ENCODE data around the gene ILDR1.

The ILDR1 gene

DNA sequence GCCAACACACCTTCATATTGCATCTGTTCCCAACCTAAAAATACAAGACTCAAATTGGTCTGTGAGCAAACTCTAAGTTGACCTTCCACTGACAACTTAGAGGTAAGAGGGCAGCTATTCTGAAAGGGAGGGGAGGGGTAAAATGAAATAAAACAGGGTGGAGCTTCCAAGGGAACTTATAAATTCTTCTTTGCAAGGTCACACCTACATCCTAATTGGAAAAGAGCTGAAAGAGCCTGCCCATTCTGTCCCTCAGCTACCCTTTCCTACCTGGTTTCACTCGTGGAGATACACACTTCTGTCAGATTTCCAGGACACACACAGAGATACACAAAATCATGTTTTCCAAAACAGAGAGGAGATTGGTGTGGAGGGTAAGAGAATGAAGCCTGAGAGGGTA is 1.0 kb downstream of the ILDR1 start:
- in situ Hi-C loops (cut with HindIII; ENCODE audit: low sequenced_read_pairs) = no loop called here

GRCh38 chr3:122019493-122019892 is 2.6 kb downstream of the ILDR1 start:
- in situ Hi-C loops (cut with HindIII; ENCODE audit: low sequenced_read_pairs) = no loop called here

DNA sequence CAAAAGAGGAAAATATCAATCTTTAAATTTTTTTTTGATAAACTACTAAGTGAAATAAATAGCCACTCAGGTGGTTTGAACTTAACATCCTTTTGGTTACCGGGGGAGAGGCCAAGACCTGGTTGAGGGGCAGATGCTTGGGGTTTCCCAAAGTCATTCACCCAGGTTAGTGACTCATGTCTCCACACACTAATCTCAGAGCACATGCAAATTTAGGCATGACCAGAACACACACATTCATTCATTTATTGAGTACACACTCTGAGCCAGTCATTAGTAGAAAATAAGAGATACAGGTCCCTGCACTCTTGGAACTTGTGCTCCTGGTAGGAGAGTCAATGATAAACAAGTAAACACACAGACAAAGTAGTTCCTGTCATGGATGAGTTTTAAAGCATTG is 7.3 kb downstream of the ILDR1 start:
- in situ Hi-C loops (cut with HindIII; ENCODE audit: low sequenced_read_pairs) = loop anchor here (5.0 kb wide), 1 partner anchor 43 kb away; the partner anchor contains the start of gene CD86

GRCh38 chr3:122013448-122013925 is 8.6 kb downstream of the ILDR1 start:
- in situ Hi-C loops (cut with HindIII; ENCODE audit: low sequenced_read_pairs) = loop anchor here (5.0 kb wide), 1 partner anchor 44 kb away; the partner anchor contains the start of gene CD86

GRCh38 chr3:122012821-122013220 is 9.2 kb downstream of the ILDR1 start:
- in situ Hi-C loops (cut with HindIII; ENCODE audit: low sequenced_read_pairs) = loop anchor here (5.0 kb wide), 1 partner anchor 44 kb away; the partner anchor contains the start of gene CD86

GRCh38 chr3:122011396-122011795 is 10.7 kb downstream of the ILDR1 start:
- in situ Hi-C loops (cut with HindIII; ENCODE audit: low sequenced_read_pairs) = loop anchor here (5.0 kb wide), 1 partner anchor 46 kb away; the partner anchor contains the start of gene CD86

GRCh38 chr3:122010506-122010905 is 11.5 kb downstream of the ILDR1 start:
- in situ Hi-C loops (cut with HindIII; ENCODE audit: low sequenced_read_pairs) = loop anchor here (5.0 kb wide), 1 partner anchor 47 kb away; the partner anchor contains the start of gene CD86

GRCh38 chr3:122008166-122008565 is 13.9 kb downstream of the ILDR1 start:
- in situ Hi-C loops (cut with HindIII; ENCODE audit: low sequenced_read_pairs) = no loop called here

DNA sequence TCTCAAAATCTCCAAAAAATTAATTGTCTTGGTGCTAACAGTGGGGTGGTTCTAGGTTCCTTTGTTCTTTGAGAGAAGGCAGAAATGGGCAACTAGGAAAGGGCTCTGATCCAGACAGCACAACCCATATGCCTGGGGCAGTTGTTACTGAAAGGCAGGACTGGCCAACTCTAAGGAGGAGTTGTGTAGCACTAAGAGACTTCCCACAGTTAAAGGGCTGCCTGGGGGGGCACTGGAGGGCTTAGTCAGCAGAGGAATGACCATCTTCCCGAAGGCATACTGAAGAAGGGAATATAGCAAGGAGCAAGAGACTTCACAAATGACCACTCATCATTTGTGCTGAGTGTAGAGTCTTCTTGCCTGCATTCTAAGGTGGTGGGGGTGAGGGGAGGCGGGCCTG is 15.8 kb downstream of the ILDR1 start:
- in situ Hi-C loops (cut with HindIII; ENCODE audit: low sequenced_read_pairs) = no loop called here

DNA sequence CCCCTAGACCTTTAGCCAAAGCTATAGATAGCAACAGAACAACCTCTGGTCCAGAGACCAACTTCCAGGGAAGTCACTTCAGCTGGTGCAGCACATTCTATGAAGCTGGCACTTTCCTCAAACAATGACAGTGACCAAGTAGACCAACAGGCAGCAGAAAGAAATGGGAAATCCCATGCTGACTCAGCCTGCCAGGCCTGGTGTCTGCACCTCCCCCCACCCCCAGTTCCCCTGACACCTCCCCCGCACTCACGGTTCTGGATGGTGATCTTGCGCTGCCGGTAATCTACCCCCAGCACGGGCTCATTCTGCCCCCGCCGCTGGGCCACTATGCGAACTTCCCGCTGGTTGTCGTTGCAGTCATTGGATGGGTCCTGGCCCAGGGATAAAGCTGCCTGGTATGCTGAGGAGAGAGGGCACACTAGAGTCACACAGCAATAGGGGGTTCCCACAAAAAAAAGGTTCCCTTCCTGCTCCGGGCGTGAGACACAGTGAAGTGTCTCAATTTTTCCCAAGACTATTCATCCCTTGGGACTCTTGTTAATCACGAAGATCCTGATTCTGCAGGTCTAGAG is 17.0 kb downstream of the ILDR1 start:
- in situ Hi-C loops (cut with HindIII; ENCODE audit: low sequenced_read_pairs) = no loop called here

- in situ Hi-C loops (cut with HindIII; ENCODE audit: low sequenced_read_pairs) = no loop called here
Observed at GRCh38 chr3:122004107-122004506, 17.9 kb downstream of the ILDR1 start.

- in situ Hi-C loops (cut with HindIII; ENCODE audit: low sequenced_read_pairs) = no loop called here
Observed at GRCh38 chr3:122003606-122004005, 18.4 kb downstream of the ILDR1 start.

GRCh38 chr3:122003112-122003511 is 18.9 kb downstream of the ILDR1 start:
- in situ Hi-C loops (cut with HindIII; ENCODE audit: low sequenced_read_pairs) = no loop called here

GRCh38 chr3:122002611-122003010 is 19.4 kb downstream of the ILDR1 start:
- in situ Hi-C loops (cut with HindIII; ENCODE audit: low sequenced_read_pairs) = no loop called here

DNA sequence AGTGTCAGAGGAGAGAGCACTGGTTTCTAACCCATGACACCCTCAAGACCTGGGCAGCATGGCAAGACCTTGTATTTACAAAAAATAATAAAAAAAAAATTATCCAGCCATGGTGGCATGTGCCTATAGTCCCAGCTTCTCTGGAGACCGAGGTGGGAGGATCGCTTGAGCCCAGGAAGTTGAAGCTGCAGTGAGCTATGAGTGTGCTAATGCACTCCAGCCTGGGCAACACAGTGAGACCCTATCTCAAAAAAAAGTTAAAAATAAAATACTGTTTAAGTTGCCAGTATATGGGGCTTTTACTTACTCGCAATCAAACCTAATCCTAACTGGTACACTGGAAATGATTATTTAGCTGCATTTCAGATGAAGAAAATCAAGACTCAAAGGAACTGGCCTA is 20.2 kb downstream of the ILDR1 start:
- in situ Hi-C loops (cut with HindIII; ENCODE audit: low sequenced_read_pairs) = no loop called here

- in situ Hi-C loops (cut with HindIII; ENCODE audit: low sequenced_read_pairs) = no loop called here
Observed at GRCh38 chr3:122000936-122001605, 21.0 kb downstream of the ILDR1 start.

DNA sequence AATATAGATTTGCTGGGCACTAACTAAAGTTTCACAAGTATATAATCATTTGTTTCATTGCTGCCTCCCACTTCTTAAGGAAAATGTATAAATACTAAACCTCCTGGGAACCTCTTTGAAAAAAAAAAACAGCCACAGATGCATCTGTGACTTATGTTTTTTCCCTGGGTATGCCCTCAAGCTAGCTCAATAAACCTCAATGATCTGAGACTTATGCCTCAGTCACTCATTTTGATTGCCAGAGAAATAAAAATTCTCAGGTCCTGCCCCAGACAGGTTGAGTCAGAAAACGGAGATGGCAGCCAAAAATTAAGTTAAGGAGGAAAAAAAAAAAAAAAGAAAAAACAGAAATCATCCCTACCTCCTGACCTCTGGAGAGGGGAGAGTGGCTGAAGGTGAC is 22.1 kb downstream of the ILDR1 start:
- in situ Hi-C loops (cut with HindIII; ENCODE audit: low sequenced_read_pairs) = no loop called here

- in situ Hi-C loops (cut with HindIII; ENCODE audit: low sequenced_read_pairs) = no loop called here
Observed at GRCh38 chr3:121998611-121999473, 23.2 kb downstream of the ILDR1 start.

DNA sequence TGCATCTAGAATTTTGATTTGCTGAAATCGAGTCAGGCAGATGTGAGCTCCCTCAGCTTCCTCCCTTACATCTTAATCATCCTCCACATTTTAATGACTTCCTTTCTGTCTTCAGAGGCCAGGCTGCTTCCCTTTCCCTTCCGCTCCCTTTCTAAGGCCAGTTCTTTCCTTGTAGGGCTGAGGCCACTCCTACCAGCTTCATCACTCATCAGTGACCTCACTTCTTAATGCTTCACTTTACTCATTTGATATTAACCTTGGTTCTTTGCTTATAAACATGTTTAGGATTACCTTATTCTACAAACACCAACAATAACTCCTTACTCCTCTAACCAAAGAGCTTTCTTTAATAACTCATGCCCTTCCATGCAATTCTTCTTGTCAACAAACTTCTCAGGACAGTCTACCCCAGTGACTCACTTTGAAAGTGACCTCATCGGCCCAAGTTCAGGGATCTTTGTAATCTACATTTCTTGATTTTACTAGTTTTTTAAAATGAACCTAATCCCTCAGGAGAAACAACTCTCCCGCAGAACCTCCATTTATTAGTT is 23.9 kb downstream of the ILDR1 start:
- in situ Hi-C loops (cut with HindIII; ENCODE audit: low sequenced_read_pairs) = no loop called here

GRCh38 chr3:121997372-121997771 is 24.7 kb downstream of the ILDR1 start:
- in situ Hi-C loops (cut with HindIII; ENCODE audit: low sequenced_read_pairs) = no loop called here

DNA sequence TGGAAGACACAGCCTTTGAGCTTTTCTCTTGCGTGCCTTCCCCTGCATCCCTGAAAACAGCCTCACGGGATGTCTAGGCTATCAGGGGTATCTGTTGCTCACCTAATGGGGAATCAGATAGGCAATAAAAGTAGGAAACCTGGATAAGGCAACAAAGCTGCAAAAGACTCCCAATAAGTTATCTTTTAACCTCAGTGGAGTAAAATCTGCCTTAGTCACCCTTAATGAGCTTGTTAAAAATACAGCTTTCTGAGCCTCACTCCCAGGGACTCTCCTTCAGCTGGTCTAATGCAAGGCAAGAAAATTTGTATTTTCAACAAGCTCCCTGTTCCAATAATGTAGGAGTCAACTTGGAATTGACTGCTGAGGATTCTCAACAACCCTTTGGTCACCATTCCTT is 25.6 kb downstream of the ILDR1 start:
- in situ Hi-C loops (cut with HindIII; ENCODE audit: low sequenced_read_pairs) = no loop called here

Measured in endothelial cell of hepatic sinusoid (primary cell).